Fibroblast of skin of left quadriceps (primary cell): ENCODE results near the gene TRHDE.

ENCODE experiments used
- DNase-seq, 2 experiments: peaks; one replicate each; pipeline ENCODE4 v3.0.0-alpha.2; 2013; ENCODE audit warnings: low read depth in 2 of 2

Gene TRHDE

GRCh38 chr12:72272091-72272661 is at the start of gene TRHDE:
TRHDE (plus strand) TSS chr12:72272370; CDS start chr12:72272644, 274 bp downstream.
- DNase-seq, result no peak

GRCh38 chr12:72226510-72226909 is 45.7 kb upstream of the TRHDE start:
- DNase-seq, result no peak

- DNase-seq, result no peak
Measured at GRCh38 chr12:72228424-72228823, 43.7 kb upstream of the TRHDE start.

GRCh38 chr12:72230589-72230988 is 41.6 kb upstream of the TRHDE start:
- DNase-seq, result peak; percentile 69 to 72

- peak in 1 of 2 experiments; percentile 30 for DNase-seq
Measured at GRCh38 chr12:72234886-72235285, 37.3 kb upstream of the TRHDE start.

GRCh38 chr12:72236071-72236705 is 36.0 kb upstream of the TRHDE start:
- peak in 1 of 2 experiments; percentile 46 for DNase-seq

GRCh38 chr12:72241552-72241951 is 30.6 kb upstream of the TRHDE start:
- DNase-seq, result no peak

GRCh38 chr12:72242946-72243345 is 29.2 kb upstream of the TRHDE start:
- no peak for DNase-seq

- no peak for DNase-seq
Measured at GRCh38 chr12:72246370-72246769, 25.8 kb upstream of the TRHDE start.

GRCh38 chr12:72250346-72250745 is 21.8 kb upstream of the TRHDE start:
- no peak for DNase-seq

- no peak for DNase-seq
Measured at GRCh38 chr12:72256725-72257124, 15.4 kb upstream of the TRHDE start.

- DNase-seq, result no peak
Measured at GRCh38 chr12:72261885-72262284, 10.3 kb upstream of the TRHDE start.

- no peak for DNase-seq
Measured at GRCh38 chr12:72264548-72265175, 7.5 kb upstream of the TRHDE start.

- DNase-seq, result no peak
Measured at GRCh38 chr12:72267974-72268373, 4.2 kb upstream of the TRHDE start.

GRCh38 chr12:72268386-72268785 is 3.8 kb upstream of the TRHDE start:
- DNase-seq, result no peak

- DNase-seq, result no peak
Measured at GRCh38 chr12:72269491-72269890, 2.7 kb upstream of the TRHDE start.

GRCh38 chr12:72270246-72270645 is 1.9 kb upstream of the TRHDE start:
- DNase-seq, result no peak

GRCh38 chr12:72270961-72271360 is 1.2 kb upstream of the TRHDE start:
- DNase-seq, result no peak

GRCh38 chr12:72271451-72272090 is 599 bp upstream of the TRHDE start:
- no peak for DNase-seq

GRCh38 chr12:72272731-72273498 is 745 bp downstream of the TRHDE start:
- no peak for DNase-seq

- DNase-seq, result no peak
Measured at GRCh38 chr12:72273499-72273837, 1.3 kb downstream of the TRHDE start.

GRCh38 chr12:72273851-72274351 is 1.7 kb downstream of the TRHDE start:
- no peak for DNase-seq
